GM19463 (cell line): ENCODE measurements around the gene NFYC.

Source experiments
- ATAC-seq: cut with Tn5 transposase; IDR thresholded peaks from one replicate; pipeline ENCODE4 v1.9.1; 2021; ENCODE audit warnings: mild to moderate bottlenecking, moderate library complexity; ENCODE audit not compliant: unreplicated experiment

NFYC gene

DNA sequence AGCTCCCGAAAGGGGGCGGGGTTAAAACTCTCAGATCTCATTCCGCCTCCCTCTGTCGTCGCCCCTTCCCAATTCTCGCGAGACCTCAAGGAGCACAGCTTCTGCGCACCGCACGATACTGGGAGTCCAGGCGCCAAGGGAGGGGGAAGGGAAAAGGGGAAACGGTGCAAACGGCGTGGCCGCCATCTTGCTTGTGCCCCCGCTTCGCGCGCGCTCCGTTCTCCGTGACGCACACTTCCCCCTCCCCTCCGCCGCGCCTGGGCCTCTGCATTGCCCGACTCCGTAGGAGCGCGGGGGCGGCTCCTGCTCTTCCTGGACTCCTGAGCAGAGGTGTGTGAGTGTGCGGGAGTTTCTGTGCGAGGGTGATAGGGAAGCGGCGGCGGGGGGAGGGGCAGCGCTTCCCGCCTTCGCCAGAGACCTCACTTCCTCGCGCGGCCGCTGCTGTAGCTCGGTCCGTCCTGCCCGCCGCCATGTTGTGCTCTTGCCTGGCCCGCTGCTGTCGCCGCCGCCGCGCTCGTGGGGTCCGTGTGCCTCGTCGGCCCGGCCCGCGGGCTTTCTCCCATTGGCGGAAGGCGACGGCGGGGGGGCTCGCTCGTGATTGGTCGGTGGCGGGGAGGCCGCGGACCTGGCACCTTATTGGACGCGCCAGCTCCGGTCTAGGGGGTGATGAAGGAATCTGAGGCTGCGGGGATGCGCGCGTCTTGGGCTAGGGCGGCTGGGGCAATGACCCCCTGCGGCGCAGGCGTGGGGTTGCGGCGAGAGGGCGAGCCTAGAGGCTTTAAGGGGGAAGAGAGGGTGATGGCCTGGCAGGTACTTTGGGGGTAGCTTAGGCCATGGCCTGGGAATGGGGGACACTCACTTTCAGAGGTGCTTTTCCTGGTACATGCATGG is at the start of gene NFYC:
TSS of gene NFYC (plus strand) at position 167 of the 891 bp plus-strand sequence. CDS start 47,140 bp downstream, outside the sequence.
- peak; percentile 74 for ATAC-seq

- ATAC-seq: no peak
Observed at GRCh38 chr1:40645118-40645680, 46.3 kb upstream of the NFYC start.

- no peak for ATAC-seq
Observed at GRCh38 chr1:40646315-40646714, 45.2 kb upstream of the NFYC start.

DNA sequence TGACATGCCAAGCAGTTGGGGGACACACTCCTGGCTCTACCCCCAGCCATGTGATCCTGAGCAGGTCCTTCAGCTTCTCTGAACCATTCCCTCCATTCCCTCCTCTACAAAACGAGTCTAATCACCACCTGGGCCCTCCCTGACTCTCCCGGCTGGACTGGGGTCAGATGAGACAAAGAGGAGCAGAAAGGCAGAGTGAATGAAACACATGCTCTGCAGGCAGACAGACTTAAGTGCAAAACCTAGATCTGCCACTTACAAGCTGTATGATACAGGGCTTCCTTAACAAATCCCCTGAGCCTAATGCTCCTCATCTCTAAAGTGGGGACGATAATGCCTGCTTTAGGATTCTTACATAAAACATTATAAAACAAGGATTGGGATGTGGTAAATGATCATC is 43.3 kb upstream of the NFYC start:
- ATAC-seq: no peak

DNA sequence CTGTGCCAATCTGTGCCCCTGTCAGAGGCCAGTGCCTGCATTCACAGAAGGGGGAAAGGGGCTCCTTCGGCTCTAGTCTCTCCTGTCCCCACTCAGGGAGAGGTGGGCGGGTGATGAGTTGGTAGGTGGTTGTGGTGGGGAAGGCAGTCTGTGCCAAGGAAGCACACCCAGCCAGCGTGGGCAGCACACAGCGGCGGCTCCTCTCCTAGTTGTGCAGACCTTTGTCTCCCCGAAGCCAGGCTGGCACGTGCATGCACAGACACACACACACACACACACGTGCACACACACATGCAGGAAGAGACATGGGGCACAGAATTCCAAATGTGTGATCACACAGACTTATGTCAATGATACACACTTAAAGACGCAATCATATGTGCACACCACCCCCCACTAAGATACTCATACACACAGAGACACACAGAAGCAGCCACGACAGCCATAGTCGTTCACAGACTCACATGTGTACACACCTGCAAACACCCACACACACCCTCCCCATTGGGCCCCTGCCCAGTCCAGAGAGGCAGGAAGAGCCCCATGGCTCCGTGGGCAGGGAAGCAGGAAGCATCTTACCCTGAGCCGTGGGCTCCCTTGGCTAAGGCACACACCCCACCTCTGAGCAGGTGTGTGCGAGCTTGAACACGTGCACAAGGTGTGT is 42.4 kb upstream of the NFYC start:
- ATAC-seq: no peak

GRCh38 chr1:40649592-40649930 is 41.9 kb upstream of the NFYC start:
- no peak for ATAC-seq

DNA sequence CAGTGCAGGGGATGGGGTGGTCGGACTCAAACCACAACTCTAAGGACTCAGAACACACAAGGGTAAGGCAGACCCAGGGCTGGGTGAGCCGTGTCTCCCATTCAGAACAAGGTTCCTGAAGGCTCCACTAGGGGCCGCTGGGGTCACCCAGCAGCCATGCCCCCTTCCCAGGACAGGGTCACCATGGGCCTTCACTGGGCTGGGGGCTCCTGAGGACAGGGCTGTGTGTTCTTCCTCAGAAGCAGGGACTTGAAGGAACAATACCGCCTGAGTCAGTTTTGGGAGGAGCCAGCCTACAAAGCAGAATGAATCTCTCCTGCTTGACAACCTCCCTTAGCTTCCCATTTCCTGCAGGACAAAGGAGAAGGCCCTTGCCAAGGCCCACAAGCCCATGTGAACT is 41.4 kb upstream of the NFYC start:
- ATAC-seq: no peak

DNA sequence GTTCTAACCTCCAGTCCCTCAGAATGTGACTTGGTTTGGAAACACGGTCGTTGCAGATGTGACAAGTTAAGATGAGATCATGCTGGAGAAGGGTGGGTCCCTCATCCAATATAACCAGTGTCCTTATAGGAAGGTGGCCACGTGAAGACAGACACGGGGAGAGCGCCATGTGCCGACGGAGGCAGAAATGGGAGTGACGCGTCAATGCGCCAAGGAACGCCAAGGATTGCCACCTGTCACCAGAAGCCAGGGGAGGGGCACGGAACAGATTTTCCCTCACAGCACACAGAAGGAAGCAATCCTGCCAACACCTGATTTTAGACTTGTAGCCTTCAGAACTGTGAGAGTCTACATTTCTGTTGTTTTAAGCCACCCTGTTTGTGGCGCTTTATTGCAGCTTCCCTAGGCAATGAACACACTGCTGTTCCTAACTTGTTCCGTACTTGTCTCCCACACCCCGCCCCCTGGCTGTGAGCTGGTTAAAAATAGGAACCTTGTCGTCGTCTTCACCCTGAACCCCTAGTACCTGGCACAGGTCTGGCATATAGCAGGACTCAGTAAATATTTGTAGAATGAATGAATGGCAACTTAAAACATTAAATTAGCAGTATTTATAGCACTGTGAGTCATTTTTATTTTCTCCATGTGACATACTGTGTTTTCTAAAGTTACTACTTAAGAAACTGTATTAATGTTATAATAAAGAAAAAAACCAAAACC is 40.2 kb upstream of the NFYC start:
- no peak for ATAC-seq

GRCh38 chr1:40652468-40652867 is 39.0 kb upstream of the NFYC start:
- ATAC-seq: no peak

DNA sequence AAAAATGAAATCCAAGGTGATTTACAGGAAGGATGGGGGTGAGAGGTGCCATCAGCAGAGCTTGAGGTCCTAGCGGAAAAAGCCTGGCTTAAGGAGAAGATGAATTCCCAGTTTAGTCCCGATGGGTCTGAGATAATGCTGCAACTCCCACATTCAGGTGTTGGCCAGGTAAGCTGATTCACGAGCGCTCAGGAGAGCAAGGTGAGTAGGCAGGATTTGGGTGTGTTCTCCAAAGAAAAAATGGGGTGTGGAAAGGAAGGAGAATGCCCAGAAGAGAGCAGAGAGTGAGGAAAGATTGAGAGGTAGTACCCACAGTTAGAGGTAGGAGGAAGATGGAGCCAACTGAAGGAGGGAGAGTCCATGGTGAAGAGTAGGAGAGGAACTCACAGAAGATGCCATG is 38.5 kb upstream of the NFYC start:
- ATAC-seq: no peak

DNA sequence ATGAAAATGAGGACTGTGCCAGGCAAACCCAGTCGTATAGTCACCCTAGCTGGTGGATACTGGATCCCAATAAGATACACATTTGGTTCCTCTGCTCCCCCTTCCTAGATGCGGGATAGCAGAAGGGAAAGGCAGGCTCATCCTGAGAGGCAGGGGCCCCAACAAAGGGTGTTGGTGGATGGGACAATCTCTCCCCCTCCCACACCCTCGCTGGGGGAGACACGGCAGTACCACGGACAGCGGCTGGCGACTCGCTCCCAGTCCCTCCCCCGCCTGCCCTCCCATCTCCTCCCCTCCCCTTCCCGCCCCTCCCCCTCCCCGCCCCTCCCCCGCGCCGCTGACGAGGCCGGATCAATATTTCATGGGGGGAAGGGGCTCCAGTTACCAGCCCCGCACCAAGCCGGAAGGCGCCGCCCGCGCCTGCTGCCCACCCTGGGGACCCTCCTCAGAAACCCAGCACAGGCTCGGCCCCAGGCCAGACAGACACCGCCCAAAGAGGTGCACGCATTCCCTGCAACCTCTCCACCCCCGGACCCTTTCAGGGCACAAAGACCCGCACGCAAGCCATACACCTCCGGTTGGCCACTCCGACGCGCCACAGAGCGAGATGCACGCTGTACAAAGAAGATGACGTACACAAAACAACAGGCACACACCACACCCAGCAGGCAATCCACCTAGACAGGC is 37.5 kb upstream of the NFYC start:
- no peak for ATAC-seq

DNA sequence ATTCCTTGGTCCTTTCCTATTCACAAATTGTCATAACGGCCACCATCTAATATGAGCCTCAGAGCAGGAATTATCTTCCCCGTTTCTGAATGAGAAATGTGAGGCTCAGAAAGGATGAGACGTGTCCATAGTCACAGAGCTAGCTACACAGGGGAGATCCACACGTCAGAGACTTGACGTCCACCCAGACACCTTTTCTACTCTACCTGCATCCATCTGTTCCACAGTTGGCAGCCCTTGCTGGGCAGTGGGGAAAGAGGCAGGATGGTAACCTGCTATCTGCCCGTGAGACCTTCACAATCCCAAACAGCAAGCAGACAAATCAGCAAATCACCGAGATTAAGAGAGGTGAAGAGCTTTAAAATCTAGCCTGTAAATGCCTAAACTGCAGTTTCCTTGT is 34.5 kb upstream of the NFYC start:
- no peak for ATAC-seq

DNA sequence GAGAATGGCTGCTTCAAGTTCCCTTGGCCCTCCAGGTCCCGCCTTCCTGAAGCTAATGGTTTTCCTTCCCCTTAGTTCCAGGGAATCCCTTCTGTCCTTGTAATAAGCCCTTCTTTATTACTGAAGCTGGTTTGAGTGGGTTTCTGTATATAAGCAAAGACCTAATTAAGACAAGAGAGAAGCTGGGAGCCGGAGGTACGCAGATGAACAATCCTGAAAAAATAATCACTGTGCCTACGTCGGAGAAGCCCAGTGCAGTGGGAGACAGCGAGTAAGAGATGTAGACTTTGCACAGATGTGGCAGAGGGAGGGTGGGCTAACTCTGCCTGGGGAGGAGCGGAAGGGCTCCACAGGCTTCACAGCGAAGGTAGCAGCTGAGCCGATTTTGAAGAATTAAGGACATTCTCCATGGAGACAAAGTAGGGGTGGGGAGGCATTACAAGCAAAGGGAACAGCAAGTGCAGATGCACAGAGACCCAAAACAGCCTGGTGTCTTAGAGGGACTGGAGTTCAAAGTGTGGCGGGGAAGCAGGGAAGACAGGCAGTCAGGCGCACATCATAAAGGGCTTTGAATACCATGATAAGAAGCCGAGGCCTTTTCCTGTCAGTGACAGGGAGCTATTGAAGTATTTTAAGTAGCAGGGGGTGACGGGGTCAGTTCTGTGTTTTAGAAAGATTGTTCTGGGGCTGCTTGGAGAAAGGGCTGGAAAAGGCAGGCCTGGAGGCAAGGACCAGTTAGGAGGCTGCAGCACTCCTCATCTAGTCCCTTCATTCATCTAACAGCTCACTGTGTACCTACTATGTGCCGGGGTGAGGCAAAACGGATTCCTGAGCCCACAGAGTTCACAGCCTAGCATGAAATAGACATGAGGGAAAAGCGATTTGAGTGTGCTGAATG is 32.5 kb upstream of the NFYC start:
- ATAC-seq: no peak

DNA sequence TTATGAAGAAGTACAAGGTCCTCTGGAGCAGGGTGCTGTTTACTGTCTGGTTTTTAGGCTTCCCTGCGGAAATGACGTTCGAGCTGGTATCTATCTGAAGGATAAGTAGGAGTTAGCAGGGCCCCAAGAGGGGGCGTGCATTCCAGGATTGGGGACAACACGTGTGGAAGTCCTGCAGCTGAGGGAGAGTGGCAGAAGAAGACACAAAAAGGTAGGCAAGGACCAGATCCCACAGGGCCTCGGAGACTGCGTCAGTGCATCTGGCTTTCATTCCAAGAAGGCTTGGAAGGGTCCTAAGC is 31.9 kb upstream of the NFYC start:
- no peak for ATAC-seq

GRCh38 chr1:40661678-40662077 is 29.8 kb upstream of the NFYC start:
- ATAC-seq: no peak

- no peak for ATAC-seq
Observed at GRCh38 chr1:40662151-40662550, 29.4 kb upstream of the NFYC start.

DNA sequence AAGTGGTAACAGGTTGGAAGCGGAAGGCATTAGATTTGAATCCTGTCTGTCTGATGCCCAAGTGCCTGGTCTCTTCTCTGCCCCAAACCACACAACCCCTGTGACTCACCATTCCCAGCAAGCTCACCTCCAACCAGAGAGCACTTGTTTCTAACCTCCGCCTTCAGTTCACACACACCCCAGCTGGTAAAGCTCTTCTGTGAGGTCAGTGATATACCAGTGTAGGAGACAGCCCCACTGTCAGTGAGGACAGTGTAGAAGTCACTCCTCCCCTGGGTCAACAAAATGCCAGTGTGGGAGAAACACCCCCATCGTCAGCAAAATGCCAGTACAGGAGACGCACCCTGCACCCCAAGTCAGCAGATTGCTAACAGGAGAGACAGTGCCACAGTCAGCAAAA is 28.6 kb upstream of the NFYC start:
- ATAC-seq: no peak

DNA sequence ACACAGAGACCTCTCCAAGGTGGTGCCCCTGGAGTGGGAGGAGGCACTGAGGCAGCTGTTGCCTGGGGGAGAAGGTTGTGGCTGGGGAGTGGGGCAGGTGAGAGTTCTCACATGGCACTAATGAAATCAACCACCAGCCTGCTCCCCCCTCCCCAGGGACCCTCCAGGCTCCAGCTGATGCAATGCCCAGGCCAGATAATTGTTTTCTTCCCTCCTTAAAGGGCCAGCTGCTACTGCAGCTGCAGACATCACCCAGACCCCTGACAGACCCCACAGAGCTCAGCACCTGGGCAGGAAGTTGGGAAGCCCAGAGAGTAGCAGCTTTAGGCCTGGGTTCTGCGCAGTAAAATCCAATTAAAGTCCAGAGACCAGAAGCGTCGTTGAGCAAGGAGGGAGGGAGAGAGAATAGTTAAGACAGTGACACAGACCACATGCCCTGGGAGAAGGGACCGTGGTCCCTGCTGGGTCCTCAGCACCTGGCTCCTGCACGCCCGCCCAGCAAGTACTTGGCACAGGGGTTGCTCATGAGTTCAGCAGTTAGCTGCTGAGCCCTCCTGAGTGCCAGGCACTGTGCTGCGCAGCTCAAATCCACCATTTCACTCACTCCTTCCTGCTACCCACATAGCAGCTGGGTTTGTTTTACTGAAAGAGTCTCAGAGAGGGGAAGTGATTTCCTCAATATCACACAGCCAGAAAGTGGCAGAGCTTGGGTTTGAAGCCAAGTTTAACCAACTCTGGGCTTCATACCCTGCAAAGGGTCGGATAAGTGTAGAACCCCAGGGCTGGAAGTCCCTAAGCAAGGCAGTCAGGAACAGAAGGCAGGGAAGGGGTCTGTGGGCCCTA is 28.0 kb upstream of the NFYC start:
- no peak for ATAC-seq

DNA sequence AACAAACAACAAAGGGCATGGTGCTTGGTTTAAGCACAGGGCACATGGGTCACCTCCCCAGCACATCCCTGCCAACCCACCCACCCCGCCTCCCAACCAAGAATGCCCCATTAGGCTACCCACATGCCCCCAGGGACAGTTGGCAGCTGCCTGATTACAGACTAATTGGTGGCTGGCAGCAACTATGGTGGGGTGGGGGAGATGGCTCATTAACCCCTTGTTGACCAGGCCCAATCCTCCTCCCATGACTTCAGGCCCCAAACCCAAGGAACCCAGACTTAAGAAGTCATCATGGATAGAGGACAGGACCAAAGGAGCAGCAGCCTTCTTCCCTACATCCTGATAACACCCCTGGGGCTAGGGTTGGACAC is 27.4 kb upstream of the NFYC start:
- ATAC-seq: no peak
